GM18508 (cell line): Measurements from ENCODE around the gene TTLL3.
"Not testable (repeated sequence)": the region's sequence is repeated elsewhere in the genome, so short reads cannot be mapped to it uniquely, and the experiment has no call there.

Source experiments
- ATAC-seq: cut with Tn5 transposase; IDR thresholded peaks from one replicate; pipeline ENCODE4 v1.9.1; 2021; ENCODE audit warnings: moderate number of reproducible peaks; ENCODE audit not compliant: insufficient read depth, unreplicated experiment

Gene TTLL3

GRCh38 chr3:9809615-9810432 lies at the start of gene TTLL3:
Gene TTLL3 (plus strand): TSS chr3:9810262. CDS start chr3:9810662, 400 bp downstream.
- no peak for ATAC-seq

GRCh38 chr3:9760779-9761505 lies 49.1 kb upstream of the TTLL3 start:
- ATAC-seq = no peak

DNA sequence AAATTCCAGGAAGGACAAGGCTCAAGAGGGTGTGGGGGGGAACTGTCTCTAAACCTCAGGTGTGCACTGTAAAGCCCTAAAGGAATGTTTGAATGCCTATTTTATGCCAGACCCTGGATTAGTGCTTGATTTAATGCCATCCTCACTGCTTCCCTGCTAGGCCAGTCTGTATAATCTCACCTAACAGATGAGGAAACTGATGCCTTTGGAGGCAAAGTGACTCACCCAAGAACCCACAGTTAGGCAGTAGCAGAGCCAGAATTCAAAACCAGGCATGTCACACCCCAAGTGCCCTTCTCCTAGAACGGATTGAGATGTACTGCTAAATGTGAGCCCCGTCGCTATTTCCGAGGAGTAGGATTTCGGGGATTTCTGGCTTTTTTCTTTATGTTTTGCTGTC lies 48.1 kb upstream of the TTLL3 start:
- no peak for ATAC-seq

DNA sequence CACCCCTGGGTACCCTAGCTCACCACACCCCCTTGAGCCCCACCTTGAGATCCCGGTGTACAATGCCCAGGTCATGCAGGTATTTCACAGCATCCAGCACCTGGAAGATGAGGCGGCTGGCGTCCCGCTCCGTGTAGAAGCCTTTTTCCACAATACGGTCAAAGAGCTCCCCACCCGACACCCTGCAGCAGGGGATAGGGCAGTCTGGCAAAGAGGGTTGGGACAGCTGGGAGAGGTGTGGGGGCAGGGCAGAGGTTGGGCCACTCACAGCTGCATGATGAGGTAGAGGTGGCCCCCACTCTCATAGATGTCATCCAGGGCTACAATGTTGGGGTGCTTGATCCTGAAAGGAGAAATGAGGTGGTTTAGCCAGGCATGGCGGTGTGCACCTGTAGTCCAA lies 47.2 kb upstream of the TTLL3 start:
- no peak for ATAC-seq

GRCh38 chr3:9765865-9766264 lies 44.2 kb upstream of the TTLL3 start:
- no peak for ATAC-seq

DNA sequence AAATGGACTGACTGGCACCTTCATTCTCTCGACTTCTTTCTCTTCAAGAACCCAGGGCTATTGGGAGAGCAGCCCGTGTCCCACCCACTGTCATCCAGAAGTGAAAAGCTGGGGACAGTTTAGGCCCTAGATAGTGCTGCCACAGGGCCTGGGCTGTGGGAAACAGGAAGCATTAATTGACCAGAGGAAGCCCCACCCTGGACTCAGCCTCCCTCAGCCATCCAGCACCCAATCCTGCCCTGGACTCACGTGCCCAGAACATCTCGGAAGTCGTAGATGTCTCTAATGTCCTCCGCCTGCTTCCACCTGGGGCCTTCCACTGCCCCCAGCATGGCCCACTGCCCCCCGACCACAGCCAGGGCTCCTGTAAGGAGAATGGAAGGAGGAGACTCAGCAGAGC lies 42.6 kb upstream of the TTLL3 start:
- no peak for ATAC-seq

DNA sequence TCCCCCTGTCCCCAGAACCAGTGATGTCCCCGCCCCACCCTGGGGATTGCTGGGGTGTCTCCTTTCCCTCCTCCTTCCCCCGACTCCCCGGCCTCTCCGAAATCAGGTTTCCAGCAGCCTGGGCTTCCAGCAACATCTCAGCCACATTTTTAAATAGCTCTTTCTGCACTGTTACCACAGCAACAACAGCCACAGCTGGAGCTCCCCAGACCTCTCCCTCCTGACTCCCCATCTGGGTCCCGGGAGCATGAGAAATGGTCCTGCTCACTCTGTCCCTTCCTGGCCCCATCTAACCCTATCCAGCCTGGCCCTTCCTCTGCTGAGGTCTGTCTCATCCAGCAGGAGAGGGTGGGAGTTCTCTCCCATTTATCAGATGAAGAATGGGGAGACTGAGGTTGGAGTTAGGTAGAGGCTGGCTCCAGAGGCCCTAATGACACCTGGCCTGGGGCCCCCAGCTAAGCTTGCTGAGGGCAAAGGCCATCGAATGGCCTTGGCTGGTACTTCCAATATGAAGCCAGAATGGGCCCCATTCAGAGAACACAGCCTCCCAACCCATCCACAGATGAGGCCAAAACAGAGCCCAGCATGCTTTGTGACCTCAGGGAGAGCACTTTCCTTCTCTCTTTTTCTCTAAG lies 41.8 kb upstream of the TTLL3 start:
- no peak for ATAC-seq

- ATAC-seq = no peak
Measured at GRCh38 chr3:9769012-9769411, 41.0 kb upstream of the TTLL3 start.

GRCh38 chr3:9769426-9770275 lies 40.4 kb upstream of the TTLL3 start, which contains the start of gene CAMK1:
Gene CAMK1 (minus strand): TSS chr3:9769947. CDS start chr3:9767749, 2,198 bp downstream.
- no peak for ATAC-seq

DNA sequence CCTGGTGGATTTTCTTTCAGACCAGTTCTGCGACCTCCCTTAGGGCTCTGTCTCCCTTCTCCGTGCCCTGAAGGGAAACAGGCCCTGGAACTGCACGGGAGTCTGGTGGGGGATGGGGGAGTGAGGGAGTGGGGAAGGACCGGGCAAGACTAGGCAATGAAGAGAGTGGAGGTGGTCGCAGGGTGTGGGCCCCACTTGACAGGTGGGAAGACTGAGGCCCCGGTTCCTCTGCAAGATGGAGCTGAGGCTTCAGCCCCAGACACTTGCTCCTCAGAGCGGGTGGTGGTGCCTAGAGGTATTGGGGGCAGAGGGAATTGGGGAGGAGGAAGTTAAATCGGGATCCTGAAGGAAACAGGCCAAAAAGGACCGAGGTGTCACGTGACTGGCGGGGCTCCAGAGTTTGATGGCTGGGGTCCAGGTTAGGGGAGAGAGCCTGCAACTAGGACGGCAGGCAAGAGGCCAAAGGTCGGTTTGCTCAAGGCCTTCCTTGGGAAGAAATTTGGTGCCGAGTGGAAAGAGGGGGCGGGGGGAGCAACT lies 39.7 kb upstream of the TTLL3 start:
- no peak for ATAC-seq

DNA sequence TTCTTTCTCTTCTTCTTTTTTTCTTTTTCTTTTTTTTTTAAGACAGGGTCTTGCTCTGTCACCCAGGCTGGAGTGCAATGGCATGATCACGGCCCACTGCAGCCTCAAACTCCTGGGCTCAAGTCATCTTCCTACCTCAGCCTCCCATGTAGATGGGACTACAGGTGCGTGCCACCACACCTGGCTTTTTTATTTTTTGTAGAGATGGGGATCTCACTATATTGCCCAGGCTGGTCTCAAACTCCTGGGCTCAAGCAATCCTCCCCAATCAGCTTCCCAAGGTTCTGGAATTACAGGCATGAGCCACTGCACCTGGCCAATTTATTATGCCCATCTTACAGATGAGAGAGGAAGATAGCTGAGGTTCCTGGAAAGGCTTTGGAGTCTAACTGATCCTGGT lies 39.1 kb upstream of the TTLL3 start:
- not testable (repeated sequence) for ATAC-seq

DNA sequence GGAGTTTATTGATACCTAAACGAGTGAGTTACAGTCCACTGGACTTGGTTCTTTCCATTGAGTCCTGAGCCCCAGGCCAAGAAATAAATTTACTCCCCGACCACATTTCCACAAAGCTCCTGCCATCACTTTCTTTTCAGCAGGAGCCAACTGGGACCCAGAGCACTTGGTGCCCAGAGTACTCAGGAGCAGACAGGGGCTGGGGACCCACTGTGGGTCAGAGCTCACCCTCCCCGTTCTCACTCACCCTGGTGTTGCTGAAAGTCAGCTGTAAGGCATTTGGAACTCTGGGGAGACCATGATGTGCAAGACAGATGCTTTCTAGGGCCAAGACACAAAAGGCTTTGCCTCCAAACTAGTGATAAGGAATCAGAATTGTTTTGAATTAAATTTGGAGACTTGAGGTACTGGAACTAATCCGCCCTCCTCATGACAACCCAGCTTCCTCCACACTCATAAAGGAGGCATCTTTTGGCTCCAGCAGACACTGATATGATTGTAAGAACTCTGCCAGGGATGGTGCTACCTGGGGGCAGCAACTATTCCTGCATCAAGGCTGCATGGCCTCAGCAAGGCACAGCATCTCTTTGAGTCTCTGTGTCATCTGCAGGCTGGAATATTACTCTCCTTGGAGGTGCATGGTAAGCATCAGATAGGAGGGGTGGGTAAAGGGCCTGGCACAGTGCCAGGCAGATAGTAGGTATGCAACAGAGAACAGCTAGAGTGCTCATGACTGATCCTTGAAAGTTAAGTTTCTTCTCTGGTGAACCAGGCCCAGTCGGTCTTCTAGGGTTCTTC lies 33.0 kb upstream of the TTLL3 start:
- no peak for ATAC-seq

- ATAC-seq = no peak
Measured at GRCh38 chr3:9777694-9778021, 32.4 kb upstream of the TTLL3 start.

GRCh38 chr3:9778143-9779074 lies 31.7 kb upstream of the TTLL3 start:
- no peak for ATAC-seq

DNA sequence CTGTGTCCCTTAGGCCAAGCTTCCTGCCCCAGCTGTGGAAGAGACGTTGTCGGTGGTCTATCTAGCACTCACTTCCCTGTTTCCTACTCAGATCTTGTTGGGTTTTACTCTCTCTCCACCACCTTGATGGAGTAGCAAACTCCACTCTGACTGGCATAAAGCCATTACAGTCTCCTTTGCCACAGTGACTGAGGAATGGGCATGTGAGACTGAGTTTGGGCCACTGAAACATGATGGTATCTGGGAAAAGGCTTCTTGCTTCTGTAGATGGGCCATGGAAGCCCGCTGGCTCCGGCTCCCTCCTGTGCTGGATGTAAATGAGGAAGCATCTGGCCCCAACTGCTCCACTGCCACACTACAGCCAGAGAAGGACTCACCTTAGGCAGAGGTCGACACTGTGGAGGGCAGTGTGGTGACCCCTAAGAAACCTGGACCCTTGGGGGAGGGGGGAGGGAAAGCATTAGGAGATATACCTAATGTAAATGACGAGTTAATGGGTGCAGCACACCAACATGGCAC lies 30.9 kb upstream of the TTLL3 start:
- no peak for ATAC-seq

DNA sequence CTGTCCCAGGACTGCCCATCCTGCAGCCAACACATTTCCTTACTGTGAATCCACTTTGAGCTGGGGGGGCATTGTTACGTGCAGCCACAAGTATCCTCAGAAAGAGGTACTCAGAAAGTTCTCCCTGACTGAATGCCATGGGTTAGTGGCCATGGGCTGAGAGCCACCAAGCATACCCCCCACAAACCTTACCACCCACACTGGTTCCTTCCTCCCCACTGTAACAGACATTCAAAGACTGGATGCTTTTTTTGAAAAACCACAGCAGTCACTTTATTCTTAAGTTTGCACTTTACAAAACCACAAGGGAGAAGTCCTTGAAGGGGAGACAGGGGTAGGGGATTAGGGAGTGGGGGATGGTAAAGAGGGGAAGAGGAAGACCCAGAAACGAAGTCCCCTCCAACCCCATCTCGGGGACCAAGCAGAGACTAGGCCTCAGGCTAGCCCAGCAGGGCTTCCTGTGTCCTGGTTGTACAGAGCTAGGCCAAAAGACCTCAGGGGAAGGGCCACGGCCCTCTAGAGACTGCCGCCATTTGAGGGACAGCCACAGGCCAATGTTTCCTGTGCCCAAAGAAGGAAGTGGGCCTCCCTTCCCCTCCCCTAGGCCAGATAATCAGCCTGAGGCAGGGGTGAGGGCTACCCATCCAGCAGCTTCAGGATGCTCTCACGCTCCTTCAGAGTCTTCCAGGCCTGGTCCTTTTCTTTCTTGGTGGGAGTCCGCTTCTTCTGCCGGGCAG lies 30.2 kb upstream of the TTLL3 start:
- no peak for ATAC-seq

DNA sequence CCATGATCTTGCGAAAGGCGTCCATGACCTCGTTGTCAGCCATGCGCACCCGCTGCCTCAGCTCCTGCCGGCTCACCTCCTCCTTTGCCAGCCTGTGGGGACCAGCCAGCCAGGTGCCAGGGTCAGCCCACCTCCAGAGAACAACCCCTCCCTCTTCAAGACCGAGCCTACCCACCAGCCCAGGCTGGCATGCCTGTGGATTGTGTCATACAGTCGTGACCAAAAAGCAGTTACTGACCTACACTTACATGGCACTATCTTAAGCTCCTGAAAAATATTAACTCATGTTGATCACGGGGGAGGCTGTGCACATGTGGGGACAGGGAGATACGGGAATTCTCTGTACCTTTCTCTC lies 29.6 kb upstream of the TTLL3 start:
- no peak for ATAC-seq

DNA sequence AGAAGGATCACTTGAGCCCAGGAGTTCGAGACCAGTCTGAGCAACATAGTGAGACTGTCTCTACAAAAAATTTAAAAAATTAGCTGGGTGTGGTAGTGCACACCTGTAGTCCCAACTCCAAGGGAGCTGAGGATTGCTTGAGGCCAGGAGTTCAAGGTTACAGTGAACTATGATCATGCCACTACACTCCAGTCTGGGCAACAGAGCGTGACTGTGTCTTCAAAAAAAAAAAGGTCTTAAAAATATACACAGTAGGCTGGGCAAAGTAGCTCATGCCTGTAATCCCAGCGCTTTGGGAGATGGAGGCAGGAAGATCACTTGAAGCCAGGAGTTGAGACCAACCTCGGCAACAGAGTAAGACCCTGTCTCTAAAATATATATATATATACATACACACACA lies 29.2 kb upstream of the TTLL3 start:
- no peak for ATAC-seq
